GM12878 (cell line): ENCODE data around the gene CSNK1G1.

Experiments
- JUNB ChIP-seq: IDR thresholded peaks from 2 replicates; pipeline ENCODE4 v1.6.1; 2016; ENCODE audit warnings: antibody characterized with exemption, mild to moderate bottlenecking
- MAX ChIP-seq: IDR thresholded peaks from 2 replicates; pipeline ENCODE4 v1.6.1; 2012; ENCODE audit warnings: low read depth, low read length, improper control_type of control experiment

GRCh38 chr15:64225804-64226203 is 130.2 kb downstream of the CSNK1G1 start:
- no peak for TF ChIP-seq MAX
- TF ChIP-seq JUNB: no peak
